Lower lobe of right lung (tissue), 2 donors: ENCODE data around the gene CTDSP1. TPM values are rescaled to one million over a fixed set of nuclear protein-coding genes. Genes with fewer than 3 reads are reported as not detected.

ENCODE experiments used
- ATAC-seq, 2 donors: fragments of 200-7000 bp; cut with Tn5 transposase; one replicate each; pipeline ENCODE4 v1.9.1; 2020 to 2022; ENCODE audit warnings: mild to moderate bottlenecking in 2 of 2, moderate library complexity in 2 of 2
- DNase-seq: peaks from one replicate; pipeline ENCODE4 v3.0.0-alpha.2; 2020
- H3K27ac ChIP-seq: fragments of 200-600 bp; one replicate; pipeline ENCODE4 v1.8.0; 2022
- H3K27me3 ChIP-seq: fragments of 200-600 bp; one replicate; pipeline ENCODE4 v1.8.0; 2022; ENCODE audit warnings: low read depth
- H3K36me3 ChIP-seq: fragments of 200-600 bp; one replicate; pipeline ENCODE4 v1.8.0; 2022; ENCODE audit warnings: mild to moderate bottlenecking
- H3K4me1 ChIP-seq: fragments of 200-600 bp; one replicate; pipeline ENCODE4 v1.8.0; 2022
- H3K4me3 ChIP-seq: fragments of 200-600 bp; one replicate; pipeline ENCODE4 v1.8.0; 2022; ENCODE audit warnings: mild to moderate bottlenecking
- H3K9me3 ChIP-seq: fragments of 200-600 bp; one replicate; pipeline ENCODE4 v1.8.0; 2022
- CTCF ChIP-seq: fragments of 200-600 bp; IDR thresholded peaks from one replicate; pipeline ENCODE4 v1.8.0; 2022; ENCODE audit warnings: antibody characterized with exemption, mild to moderate bottlenecking
- intact Hi-C: fragments of 100-400 bp; cut with DNase I; formaldehyde crosslinking; loops from one replicate; pipeline ENCODE4 v1.11.0; 2022
- long read RNA-seq: library from polyadenylated mRNA; unstranded; transcript quantifications from one replicate; pipeline ENCODE4 v2.0.0, GENCODE V29; 2021
- total RNA-seq: library from RNA; stranded (reverse); fragmentation: NEBNext Ultra II Directional; extraction: Animal tissue kit (Norgen Biotek cat#: 25700); gene quantifications from one replicate; pipeline ENCODE4 v1.2.1, GENCODE V29; 2021
- donor health status: DM: no; HTN: yes; CAD: no; lungs with severe emphysema.

The CTDSP1 gene
- 168 TPM for total RNA-seq
- long read RNA-seq, transcript CTDSP1-201 (7 exons, 2,638 nt): major isoform, 6 of 105 reads
- long read RNA-seq, partial matches to known transcripts: 16 of 105 reads
- long read RNA-seq, other reads (novel, unspliced or antisense): 82 of 105 reads

GRCh38 chr2:218399391-218400166 is at the start of gene CTDSP1:
Gene CTDSP1 (plus strand): TSS chr2:218399868. CDS start chr2:218400091, 223 bp downstream.
- intact Hi-C loops: no loop called here
- DNase-seq: peak; percentile 97
- peaks cover 60% of the 10 kb centered on the region for H3K4me1 ChIP-seq
- H3K4me3 ChIP-seq: peak within 1 kb of the TSS; percentile 99
- H3K9me3 ChIP-seq: no peaks in the 10 kb centered on the region
- peak; percentile 17 for TF ChIP-seq CTCF
- H3K36me3 ChIP-seq: peaks cover 34% of the 10 kb centered on the region
- ATAC-seq: peak; percentile 66 to 71
- H3K27ac ChIP-seq: peak within 1 kb of the TSS; percentile 100
- H3K27me3 ChIP-seq: no peaks in the 10 kb centered on the region

GRCh38 chr2:218354045-218354444 is 45.6 kb upstream of the CTDSP1 start:
- ATAC-seq (no peak), DNase-seq (no peak)
- Histone ChIP-seq H3K9me3 (peaks cover 16% of the 10 kb centered on the region), H3K36me3 (no peaks in the 10 kb centered on the region), H3K27ac (no peak overlapping the region), H3K27me3 (no peaks in the 10 kb centered on the region), H3K4me1 (peaks cover 21% of the 10 kb centered on the region), H3K4me3 (no peak overlapping the region)
- intact Hi-C loops: no loop called here
- TF ChIP-seq CTCF: no peak

GRCh38 chr2:218354850-218355443 is 44.7 kb upstream of the CTDSP1 start:
- Histone ChIP-seq H3K4me1 (peaks cover 21% of the 10 kb centered on the region), H3K36me3 (no peaks in the 10 kb centered on the region), H3K9me3 (peaks cover 16% of the 10 kb centered on the region), H3K4me3 (no peak overlapping the region), H3K27ac (no peak overlapping the region), H3K27me3 (no peaks in the 10 kb centered on the region)
- TF ChIP-seq CTCF: no peak
- intact Hi-C loops: no loop called here
- DNase-seq (peak; percentile 75), ATAC-seq (no peak)

GRCh38 chr2:218357236-218358177 is 42.2 kb upstream of the CTDSP1 start:
- Histone ChIP-seq H3K4me1 (peaks cover 22% of the 10 kb centered on the region), H3K27me3 (no peaks in the 10 kb centered on the region), H3K27ac (peak overlapping the region; percentile 33), H3K36me3 (no peaks in the 10 kb centered on the region), H3K9me3 (no peaks in the 10 kb centered on the region), H3K4me3 (no peak overlapping the region)
- no peak for TF ChIP-seq CTCF
- intact Hi-C loops: no loop called here
- DNase-seq (no peak), ATAC-seq (peak; percentile 6 to 13)

- H3K4me3 ChIP-seq: no peak overlapping the region
- TF ChIP-seq CTCF: no peak
- peak; percentile 35 to 46 for ATAC-seq
- H3K9me3 ChIP-seq: no peaks in the 10 kb centered on the region
- H3K27me3 ChIP-seq: no peaks in the 10 kb centered on the region
- intact Hi-C loops: loop anchor here (10.0 kb wide), 1 partner anchor 66 kb away; the partner anchor contains the start of gene TMBIM1
- no peak overlapping the region for H3K27ac ChIP-seq
- H3K4me1 ChIP-seq: peaks cover 31% of the 10 kb centered on the region
- H3K36me3 ChIP-seq: no peaks in the 10 kb centered on the region
- peak; percentile 79 for DNase-seq
Measured at GRCh38 chr2:218360453-218360852, 39.2 kb upstream of the CTDSP1 start.
